ENCODE results near the gene DUSP3.

DUSP3 gene

DNA sequence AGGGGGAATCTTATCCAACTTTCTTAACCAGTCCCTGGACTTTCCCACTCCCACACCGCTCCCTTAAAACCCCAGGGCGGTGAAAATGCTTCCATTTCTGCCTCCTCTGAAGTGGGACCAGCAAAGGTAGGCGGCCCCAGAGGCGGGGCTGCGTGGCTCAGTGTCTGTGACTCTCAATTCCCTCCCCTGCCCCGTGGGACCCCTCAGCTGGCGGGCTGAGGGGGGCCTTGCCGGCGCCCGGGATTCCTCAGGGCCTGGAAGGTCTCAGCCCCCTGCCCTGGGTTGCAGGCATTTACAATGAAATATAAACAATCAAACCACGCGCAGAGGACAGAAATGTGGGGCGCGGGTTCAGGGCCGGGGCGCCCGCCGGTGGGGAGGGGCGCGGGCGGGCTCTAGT lies 23.8 kb downstream of the DUSP3 start:
- DNase-seq (ENCODE audit: extremely low read depth, insufficient read length): no peak
- Histone ChIP-seq H3K4me3 (replicated peaks; ENCODE audit: low read depth, low read length) (no peak overlapping the region), H3K36me3 (ENCODE audit: control insufficient read depth, insufficient read depth, low read length) (no peaks in the 10 kb centered on the region), H3K27me3 (replicated peaks; ENCODE audit: control insufficient read depth, insufficient read depth, low read length) (peaks cover 1% of the 10 kb centered on the region; the same call in 1 of the 2 replicates)
- TF ChIP-seq, protein P1, sequence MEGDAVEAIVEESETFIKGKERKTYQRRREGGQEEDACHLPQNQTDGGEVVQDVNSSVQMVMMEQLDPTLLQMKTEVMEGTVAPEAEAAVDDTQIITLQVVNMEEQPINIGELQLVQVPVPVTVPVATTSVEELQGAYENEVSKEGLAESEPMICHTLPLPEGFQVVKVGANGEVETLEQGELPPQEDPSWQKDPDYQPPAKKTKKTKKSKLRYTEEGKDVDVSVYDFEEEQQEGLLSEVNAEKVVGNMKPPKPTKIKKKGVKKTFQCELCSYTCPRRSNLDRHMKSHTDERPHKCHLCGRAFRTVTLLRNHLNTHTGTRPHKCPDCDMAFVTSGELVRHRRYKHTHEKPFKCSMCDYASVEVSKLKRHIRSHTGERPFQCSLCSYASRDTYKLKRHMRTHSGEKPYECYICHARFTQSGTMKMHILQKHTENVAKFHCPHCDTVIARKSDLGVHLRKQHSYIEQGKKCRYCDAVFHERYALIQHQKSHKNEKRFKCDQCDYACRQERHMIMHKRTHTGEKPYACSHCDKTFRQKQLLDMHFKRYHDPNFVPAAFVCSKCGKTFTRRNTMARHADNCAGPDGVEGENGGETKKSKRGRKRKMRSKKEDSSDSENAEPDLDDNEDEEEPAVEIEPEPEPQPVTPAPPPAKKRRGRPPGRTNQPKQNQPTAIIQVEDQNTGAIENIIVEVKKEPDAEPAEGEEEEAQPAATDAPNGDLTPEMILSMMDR (IDR thresholded peaks at IDR 0.05; ENCODE audit: insufficient read depth, low read length, poor library complexity, severe bottlenecking): no peak

DNA sequence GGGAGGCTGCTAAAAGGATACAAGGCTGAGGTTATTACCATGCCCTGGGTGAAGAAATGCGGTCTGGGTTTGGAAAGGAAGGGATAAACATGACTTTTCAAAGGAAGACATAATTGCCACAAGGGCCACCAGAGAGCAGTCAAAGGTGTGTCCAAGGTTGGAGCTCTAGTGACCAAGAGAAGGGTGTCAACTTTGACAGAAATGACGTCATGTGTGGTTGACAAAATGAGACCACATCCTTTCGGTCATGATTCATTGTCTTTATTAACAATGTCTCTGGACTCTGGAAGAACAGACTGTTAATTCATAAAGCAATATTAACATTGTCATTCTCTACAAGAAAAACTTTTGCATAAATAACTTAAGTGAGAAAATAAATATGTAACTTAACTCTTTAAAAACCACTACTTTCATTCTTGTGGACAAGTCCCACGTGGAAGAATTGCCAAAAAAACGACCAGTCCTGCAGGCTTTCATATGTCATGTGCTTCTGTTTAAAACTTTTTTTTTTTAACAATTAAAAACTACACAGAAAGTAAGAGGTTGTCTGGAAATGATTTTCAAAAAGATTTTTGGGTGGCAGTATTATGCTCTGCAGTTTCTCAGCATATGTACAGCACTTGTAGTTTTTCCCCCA lies 25.2 kb downstream of the DUSP3 start:
- no peaks in the 10 kb centered on the region for H3K36me3 ChIP-seq (ENCODE audit: control insufficient read depth, insufficient read depth, low read length)
- peaks cover 1% of the 10 kb centered on the region; the same call in 1 of the 2 replicates for H3K27me3 ChIP-seq (replicated peaks; ENCODE audit: control insufficient read depth, insufficient read depth, low read length)
- H3K4me3 ChIP-seq (replicated peaks; ENCODE audit: low read depth, low read length): no peak overlapping the region
- DNase-seq (ENCODE audit: extremely low read depth, insufficient read length): no peak
- TF ChIP-seq, protein P1 (IDR thresholded peaks at IDR 0.05; ENCODE audit: insufficient read depth, low read length, poor library complexity, severe bottlenecking): no peak

DNA sequence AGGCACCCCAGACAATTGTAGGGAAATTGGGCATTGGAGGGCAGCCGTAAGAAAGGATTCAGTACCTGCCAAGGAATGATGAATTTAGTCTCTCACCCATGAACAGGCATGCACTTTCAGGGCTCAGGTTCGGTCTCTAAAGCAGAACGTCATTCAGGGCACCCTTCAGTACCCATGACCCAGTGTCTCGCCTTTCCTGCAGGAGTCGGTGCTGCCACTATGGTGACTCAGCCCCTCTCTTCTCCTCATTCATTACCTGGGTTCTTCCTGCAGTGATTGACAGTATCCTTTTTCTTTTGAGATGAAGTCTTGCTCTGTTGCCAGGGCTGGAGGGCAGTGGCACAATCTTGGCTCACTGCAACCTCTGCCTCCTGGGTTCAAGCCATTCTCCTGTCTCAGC lies 28.6 kb downstream of the DUSP3 start:
- no peaks in the 10 kb centered on the region; the same call in none of the 2 replicates for H3K27me3 ChIP-seq (replicated peaks; ENCODE audit: control insufficient read depth, insufficient read depth, low read length)
- no peak for DNase-seq (ENCODE audit: extremely low read depth, insufficient read length)
- TF ChIP-seq, protein P1 (IDR thresholded peaks at IDR 0.05; ENCODE audit: insufficient read depth, low read length, poor library complexity, severe bottlenecking): no peak
- no peaks in the 10 kb centered on the region for H3K36me3 ChIP-seq (ENCODE audit: control insufficient read depth, insufficient read depth, low read length)
- H3K4me3 ChIP-seq (replicated peaks; ENCODE audit: low read depth, low read length): no peak overlapping the region

DNA sequence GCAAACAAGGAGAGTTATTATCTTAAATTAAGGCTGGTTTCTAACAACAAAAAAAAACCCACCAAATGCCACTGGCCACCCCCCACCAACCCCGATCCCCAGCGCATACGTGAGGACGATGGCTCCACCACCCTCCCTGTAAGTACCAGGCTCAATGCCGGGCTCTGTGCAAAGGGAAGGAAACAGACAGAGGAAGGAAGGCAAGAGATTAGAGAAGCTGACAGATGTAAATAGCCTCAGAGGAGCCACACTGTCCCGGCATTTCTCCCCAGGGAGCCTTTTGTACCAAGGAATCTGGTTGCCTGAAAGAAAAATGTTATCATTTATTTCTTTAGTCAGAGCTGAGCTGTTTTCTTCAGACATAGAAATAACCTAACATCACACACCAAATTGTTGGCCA lies 33.2 kb downstream of the DUSP3 start:
- TF ChIP-seq, protein P1 (IDR thresholded peaks at IDR 0.05; ENCODE audit: insufficient read depth, low read length, poor library complexity, severe bottlenecking): no peak
- Histone ChIP-seq H3K27me3 (replicated peaks; ENCODE audit: control insufficient read depth, insufficient read depth, low read length) (no peaks in the 10 kb centered on the region; the same call in none of the 2 replicates), H3K4me3 (replicated peaks; ENCODE audit: low read depth, low read length) (no peak overlapping the region), H3K36me3 (ENCODE audit: control insufficient read depth, insufficient read depth, low read length) (no peaks in the 10 kb centered on the region)
- DNase-seq (ENCODE audit: extremely low read depth, insufficient read length): no peak

DNA sequence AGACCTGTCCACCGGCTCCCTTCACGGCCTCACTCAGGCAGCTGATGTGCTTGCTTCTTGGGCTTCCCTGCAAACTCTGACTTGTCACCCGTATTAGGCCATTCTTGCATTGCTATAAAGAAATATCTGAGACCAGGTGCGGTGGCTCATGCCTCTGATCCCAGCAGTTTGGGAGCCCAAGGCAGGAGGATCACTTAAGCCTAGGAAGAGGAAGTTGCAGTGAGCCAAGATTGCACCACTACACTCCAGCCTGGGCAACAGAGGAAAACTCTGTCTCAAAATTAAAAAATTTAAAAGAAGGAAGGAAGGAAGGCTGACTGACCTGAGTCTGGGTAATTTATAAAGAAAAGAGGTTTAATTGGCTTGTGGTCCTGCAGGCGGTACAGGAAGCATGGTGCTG lies 37.1 kb downstream of the DUSP3 start:
- no peak for DNase-seq (ENCODE audit: extremely low read depth, insufficient read length)

More for the DNA sequence above, 37.1 kb downstream of the DUSP3 start:
- H3K36me3 ChIP-seq (ENCODE audit: control insufficient read depth, insufficient read depth, low read length): no peaks in the 10 kb centered on the region
- TF ChIP-seq, protein P1 (IDR thresholded peaks at IDR 0.05; ENCODE audit: insufficient read depth, low read length, poor library complexity, severe bottlenecking): no peak
- H3K4me3 ChIP-seq (replicated peaks; ENCODE audit: low read depth, low read length): no peak overlapping the region
- H3K27me3 ChIP-seq (replicated peaks; ENCODE audit: control insufficient read depth, insufficient read depth, low read length): peaks cover 1% of the 10 kb centered on the region; the same call in 1 of the 2 replicates

Data from GM06990 (cell line).